SK-N-SH (cell line): ENCODE data around the gene KCNJ3.

Source experiments
- CHD2 ChIP-seq: fragments of 150-350 bp; IDR thresholded peaks from 2 replicates; pipeline ENCODE4 v1.6.1; 2018; ENCODE audit warnings: low read length; ENCODE audit not compliant: partially characterized antibody
- CTCF ChIP-seq: fragments of 200-600 bp; sonication (generic); IDR thresholded peaks from 2 replicates; pipeline ENCODE4 v1.6.1; 2017; ENCODE audit warnings: antibody characterized with exemption, mild to moderate bottlenecking, moderate library complexity
- EP300 ChIP-seq, 2 experiments: IDR thresholded peaks; 2 replicates each; pipeline versions ENCODE4 v1.4.0 to v1.6.1; 2012; ENCODE audit warnings: borderline replicate concordance in 1 of 2, low read depth in 1 of 2, low read length in 1 of 2
- FOSL2 ChIP-seq: IDR thresholded peaks from 2 replicates; pipeline ENCODE4 v1.4.0; 2012; ENCODE audit warnings: low read depth, mild to moderate bottlenecking, moderate library complexity, borderline replicate concordance
- NRF1 ChIP-seq: IDR thresholded peaks from 2 replicates; pipeline ENCODE4 v1.6.1; 2012; ENCODE audit warnings: low read depth, mild to moderate bottlenecking, low read length
- POLR2AphosphoS5 ChIP-seq: IDR thresholded peaks from 2 replicates; pipeline ENCODE4 v1.6.1; 2012; ENCODE audit warnings: low read depth, low read length
- RAD21 ChIP-seq: IDR thresholded peaks from 2 replicates; pipeline ENCODE4 v1.6.1; 2012; ENCODE audit warnings: mild to moderate bottlenecking, low read length
- REST ChIP-seq: IDR thresholded peaks from 2 replicates; pipeline ENCODE4 v1.6.1; 2012; ENCODE audit warnings: mild to moderate bottlenecking, low read depth, low read length, moderate library complexity
- SIN3A ChIP-seq: IDR thresholded peaks from 2 replicates; pipeline ENCODE4 v1.6.1; 2012; ENCODE audit warnings: low read depth, mild to moderate bottlenecking, low read length, moderate library complexity, borderline replicate concordance
- USF2 ChIP-seq: fragments of 150-350 bp; IDR thresholded peaks from 2 replicates; pipeline ENCODE4 v1.6.1; 2017; ENCODE audit warnings: antibody characterized with exemption, low read length, low read depth, borderline replicate concordance

GRCh38 chr2:154692927-154693326 is 5.6 kb upstream of the KCNJ3 start:
- TF ChIP-seq CTCF (no peak), POLR2AphosphoS5 (no peak), SIN3A (no peak), CHD2 (no peak), FOSL2 (peak; percentile 4; the same call in 1 of the 2 replicates), REST (no peak), EP300 (IDR thresholded peaks at IDR 0.05; ENCODE audit: borderline replicate concordance in 1 of 2, low read depth in 1 of 2, low read length in 1 of 2) (no peak), NRF1 (no peak), USF2 (no peak), RAD21 (no peak)
